WTC11 (cell line): ENCODE data around the gene ATG2B. TPM values are rescaled to one million over a fixed set of nuclear protein-coding genes. Genes with fewer than 3 reads are reported as not detected.

Experiments used
- ATAC-seq: fragments of 200-7000 bp; cut with Tn5 transposase; 2 replicates; pipeline ENCODE4 v1.10.0; 2021; ENCODE audit warnings: mild to moderate bottlenecking, moderate library complexity
- CTCF ChIA-PET: fragments of 300-600 bp; sonication (Branson Sonifier 250); formaldehyde crosslinking; loops from one replicate; lab custom pipeline; 2021; ENCODE audit warnings: antibody characterized with exemption; lab: Charles Lee
- POLR2A ChIA-PET: fragments of 350-600 bp; sonication (Branson Sonifier 250); formaldehyde crosslinking; loops from one replicate; lab custom pipeline; 2021; ENCODE audit warnings: antibody characterized with exemption; lab: Charles Lee
- DNase-seq: peaks from one replicate; pipeline ENCODE4 v3.0.0; 2021; ENCODE audit warnings: low spot score
- H3K27ac Mint-ChIP-seq: 2 replicates; pipeline ENCODE4 v1.8.0; 2021; ENCODE audit warnings: mixed read lengths
- H3K27me3 Mint-ChIP-seq: 2 replicates; pipeline ENCODE4 v1.8.0; 2021; ENCODE audit warnings: low read depth, mild to moderate bottlenecking, moderate library complexity, mixed read lengths
- H3K36me3 Mint-ChIP-seq: 2 replicates; pipeline ENCODE4 v1.8.0; 2021; ENCODE audit warnings: mixed read lengths
- H3K4me1 Mint-ChIP-seq: 2 replicates; pipeline ENCODE4 v1.8.0; 2022; ENCODE audit warnings: mixed read lengths
- H3K4me3 Mint-ChIP-seq: 2 replicates; pipeline ENCODE4 v1.8.0; 2021; ENCODE audit warnings: mild to moderate bottlenecking, moderate library complexity, mixed read lengths
- H3K9me3 Mint-ChIP-seq: 2 replicates; pipeline ENCODE4 v1.8.0; 2021; ENCODE audit warnings: mixed read lengths
- ETV6 ChIP-seq: sonication (generic); formaldehyde crosslinking; IDR thresholded peaks from 2 replicates; pipeline ENCODE4 v1.8.1; 2022; ENCODE audit warnings: mild to moderate bottlenecking, missing genetic modification reagents
- FOXP1 ChIP-seq: sonication (generic); formaldehyde crosslinking; IDR thresholded peaks from 2 replicates; pipeline ENCODE4 v1.8.0; 2022; ENCODE audit warnings: missing genetic modification reagents, mild to moderate bottlenecking, moderate library complexity, borderline replicate concordance
- JAZF1 ChIP-seq: fragments of 250-450 bp; sonication (Bioruptor Pico); IDR thresholded peaks from 2 replicates; pipeline ENCODE4 v1.9.0; 2021; ENCODE audit warnings: moderate library complexity, mild to moderate bottlenecking, inconsistent platforms
- KAT7 ChIP-seq: sonication (generic); formaldehyde crosslinking; IDR thresholded peaks from 2 replicates; pipeline ENCODE4 v1.8.1; 2023; ENCODE audit warnings: missing genetic modification reagents, mild to moderate bottlenecking, borderline replicate concordance
- NFE2L1 ChIP-seq: sonication (generic); formaldehyde crosslinking; IDR thresholded peaks from 2 replicates; pipeline ENCODE4 v1.8.1; 2023; ENCODE audit warnings: missing genetic modification reagents
- NR1H2 ChIP-seq: sonication (generic); formaldehyde crosslinking; IDR thresholded peaks from 2 replicates; pipeline ENCODE4 v1.9.0; 2021; ENCODE audit warnings: mild to moderate bottlenecking, moderate library complexity, missing genetic modification reagents
- NR2C2 ChIP-seq: sonication (generic); formaldehyde crosslinking; IDR thresholded peaks from 2 replicates; pipeline ENCODE4 v1.8.0; 2022; ENCODE audit warnings: mild to moderate bottlenecking, missing genetic modification reagents
- RELA ChIP-seq: sonication (generic); formaldehyde crosslinking; IDR thresholded peaks from 2 replicates; pipeline ENCODE4 v1.8.1; 2022; ENCODE audit warnings: missing genetic modification reagents, mild to moderate bottlenecking, borderline replicate concordance
- SMAD4 ChIP-seq: sonication (generic); formaldehyde crosslinking; IDR thresholded peaks from 2 replicates; pipeline ENCODE4 v1.8.0; 2022; ENCODE audit warnings: mild to moderate bottlenecking, missing genetic modification reagents
- ZNF138 ChIP-seq: sonication (generic); formaldehyde crosslinking; conservative IDR thresholded peaks from 2 replicates; pipeline ENCODE4 v1.8.1; 2022; ENCODE audit warnings: mild to moderate bottlenecking, moderate library complexity, missing genetic modification reagents
- ZNF219 ChIP-seq: sonication (generic); formaldehyde crosslinking; IDR thresholded peaks from 2 replicates; pipeline ENCODE4 v1.8.0; 2023; ENCODE audit warnings: missing genetic modification reagents, mild to moderate bottlenecking, borderline replicate concordance
- ZNF396 ChIP-seq: fragments of 250-450 bp; sonication (Bioruptor Pico); IDR thresholded peaks from 2 replicates; pipeline ENCODE4 v1.8.0; 2021; ENCODE audit warnings: mild to moderate bottlenecking, moderate library complexity, borderline replicate concordance
- total RNA-seq: library from RNA; stranded (reverse); gene quantifications from 3 replicates; pipeline ENCODE4 v1.2.3, GENCODE V29; 2021
- TF ChIP-seq, protein P1 (sequence below): fragments of 250-450 bp; sonication (Bioruptor Pico); IDR thresholded peaks from 2 replicates; pipeline ENCODE4 v1.9.0; 2021; ENCODE audit warnings: mild to moderate bottlenecking, borderline replicate concordance
- TF ChIP-seq, protein P2 (sequence below): fragments of 250-450 bp; sonication (Bioruptor Pico); IDR thresholded peaks from 2 replicates; pipeline ENCODE4 v2.1.2; 2022; ENCODE audit warnings: mild to moderate bottlenecking, moderate library complexity
- TF ChIP-seq, protein P3 (sequence below): sonication (generic); formaldehyde crosslinking; IDR thresholded peaks from 2 replicates; pipeline ENCODE4 v1.8.1; 2022; ENCODE audit warnings: mild to moderate bottlenecking, missing genetic modification reagents, moderate library complexity, borderline replicate concordance
- TF ChIP-seq, protein P4 (sequence below): sonication (generic); formaldehyde crosslinking; IDR thresholded peaks from 2 replicates; pipeline ENCODE4 v1.8.1; 2023; ENCODE audit warnings: mild to moderate bottlenecking, moderate library complexity, missing genetic modification reagents
- TF ChIP-seq, protein P5 (sequence below): fragments of 250-450 bp; sonication (Bioruptor Pico); IDR thresholded peaks from 2 replicates; pipeline ENCODE4 v1.9.0; 2021; ENCODE audit warnings: moderate library complexity, mild to moderate bottlenecking, inconsistent platforms, borderline replicate concordance

Gene ATG2B
- total RNA-seq, 1 experiment from 2014 or later = 10.3 TPM

DNA sequence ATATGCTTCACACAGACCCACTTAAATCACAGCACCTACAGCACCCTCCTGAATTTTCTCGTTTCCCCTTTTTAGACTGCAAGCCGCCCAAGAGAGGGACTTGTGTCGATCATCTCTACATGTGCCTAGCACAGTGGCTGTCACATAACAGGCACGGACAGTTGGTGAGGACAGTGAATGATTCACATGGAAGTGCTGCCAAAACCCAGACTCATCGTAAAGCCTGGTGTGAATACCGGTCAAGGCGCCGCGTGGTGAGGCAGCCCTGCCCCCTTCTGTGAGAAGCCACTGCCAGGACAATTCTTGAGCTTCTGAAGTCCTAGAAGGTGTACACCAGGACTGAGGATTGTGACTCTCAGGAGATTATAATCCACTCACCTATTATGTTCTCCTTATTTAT, 44.3 kb downstream of the ATG2B start (continued):
- TF ChIP-seq, protein P1, sequence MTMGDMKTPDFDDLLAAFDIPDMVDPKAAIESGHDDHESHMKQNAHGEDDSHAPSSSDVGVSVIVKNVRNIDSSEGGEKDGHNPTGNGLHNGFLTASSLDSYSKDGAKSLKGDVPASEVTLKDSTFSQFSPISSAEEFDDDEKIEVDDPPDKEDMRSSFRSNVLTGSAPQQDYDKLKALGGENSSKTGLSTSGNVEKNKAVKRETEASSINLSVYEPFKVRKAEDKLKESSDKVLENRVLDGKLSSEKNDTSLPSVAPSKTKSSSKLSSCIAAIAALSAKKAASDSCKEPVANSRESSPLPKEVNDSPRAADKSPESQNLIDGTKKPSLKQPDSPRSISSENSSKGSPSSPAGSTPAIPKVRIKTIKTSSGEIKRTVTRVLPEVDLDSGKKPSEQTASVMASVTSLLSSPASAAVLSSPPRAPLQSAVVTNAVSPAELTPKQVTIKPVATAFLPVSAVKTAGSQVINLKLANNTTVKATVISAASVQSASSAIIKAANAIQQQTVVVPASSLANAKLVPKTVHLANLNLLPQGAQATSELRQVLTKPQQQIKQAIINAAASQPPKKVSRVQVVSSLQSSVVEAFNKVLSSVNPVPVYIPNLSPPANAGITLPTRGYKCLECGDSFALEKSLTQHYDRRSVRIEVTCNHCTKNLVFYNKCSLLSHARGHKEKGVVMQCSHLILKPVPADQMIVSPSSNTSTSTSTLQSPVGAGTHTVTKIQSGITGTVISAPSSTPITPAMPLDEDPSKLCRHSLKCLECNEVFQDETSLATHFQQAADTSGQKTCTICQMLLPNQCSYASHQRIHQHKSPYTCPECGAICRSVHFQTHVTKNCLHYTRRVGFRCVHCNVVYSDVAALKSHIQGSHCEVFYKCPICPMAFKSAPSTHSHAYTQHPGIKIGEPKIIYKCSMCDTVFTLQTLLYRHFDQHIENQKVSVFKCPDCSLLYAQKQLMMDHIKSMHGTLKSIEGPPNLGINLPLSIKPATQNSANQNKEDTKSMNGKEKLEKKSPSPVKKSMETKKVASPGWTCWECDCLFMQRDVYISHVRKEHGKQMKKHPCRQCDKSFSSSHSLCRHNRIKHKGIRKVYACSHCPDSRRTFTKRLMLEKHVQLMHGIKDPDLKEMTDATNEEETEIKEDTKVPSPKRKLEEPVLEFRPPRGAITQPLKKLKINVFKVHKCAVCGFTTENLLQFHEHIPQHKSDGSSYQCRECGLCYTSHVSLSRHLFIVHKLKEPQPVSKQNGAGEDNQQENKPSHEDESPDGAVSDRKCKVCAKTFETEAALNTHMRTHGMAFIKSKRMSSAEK (CRISPR knock-in tag) = no peak
- TF ChIP-seq KAT7 (CRISPR knock-in tag) = no peak

DNA sequence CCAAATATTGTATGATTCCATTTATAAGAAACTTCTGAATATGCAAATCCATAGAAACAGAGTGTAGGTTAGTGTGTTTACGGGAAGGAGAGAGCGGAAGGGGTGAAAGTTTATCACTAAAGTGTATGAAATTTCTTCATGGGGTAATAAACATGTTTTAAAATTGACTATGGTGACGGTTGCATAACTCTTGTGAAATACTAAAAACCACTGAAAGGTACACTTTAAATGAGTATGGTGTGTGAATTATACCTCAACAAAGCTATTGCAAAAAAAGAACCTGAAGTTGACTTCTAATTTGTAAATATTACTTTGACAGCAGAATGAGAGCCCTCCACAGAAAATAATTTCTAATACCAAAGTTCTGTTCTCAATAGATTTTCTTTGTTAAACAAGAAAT, 47.1 kb downstream of the ATG2B start:
- no peak for DNase-seq
- Mint-ChIP-seq H3K27ac (no peak overlapping the region), H3K4me3 (no peak overlapping the region), H3K9me3 (no peaks in the 10 kb centered on the region), H3K36me3 (peaks cover 20% of the 10 kb centered on the region), H3K27me3 (no peaks in the 10 kb centered on the region), H3K4me1 (no peaks in the 10 kb centered on the region)
- POLR2A ChIA-PET = no interaction called here
- CTCF ChIA-PET = no interaction called here
- TF ChIP-seq, protein P2, sequence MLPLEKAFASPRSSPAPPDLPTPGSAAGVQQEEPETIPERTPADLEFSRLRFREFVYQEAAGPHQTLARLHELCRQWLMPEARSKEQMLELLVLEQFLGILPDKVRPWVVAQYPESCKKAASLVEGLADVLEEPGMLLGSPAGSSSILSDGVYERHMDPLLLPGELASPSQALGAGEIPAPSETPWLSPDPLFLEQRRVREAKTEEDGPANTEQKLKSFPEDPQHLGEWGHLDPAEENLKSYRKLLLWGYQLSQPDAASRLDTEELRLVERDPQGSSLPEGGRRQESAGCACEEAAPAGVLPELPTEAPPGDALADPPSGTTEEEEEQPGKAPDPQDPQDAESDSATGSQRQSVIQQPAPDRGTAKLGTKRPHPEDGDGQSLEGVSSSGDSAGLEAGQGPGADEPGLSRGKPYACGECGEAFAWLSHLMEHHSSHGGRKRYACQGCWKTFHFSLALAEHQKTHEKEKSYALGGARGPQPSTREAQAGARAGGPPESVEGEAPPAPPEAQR (CRISPR knock-in tag) = no peak
- TF ChIP-seq ZNF396 (CRISPR knock-in tag) (no peak), NR1H2 (CRISPR knock-in tag) (no peak), NFE2L1 (no peak), ZNF138 (CRISPR knock-in tag) (no peak), SMAD4 (CRISPR knock-in tag) (no peak), JAZF1 (CRISPR knock-in tag) (no peak), KAT7 (CRISPR knock-in tag) (no peak), RELA (CRISPR knock-in tag) (no peak), ZNF219 (CRISPR knock-in tag) (no peak), NR2C2 (CRISPR knock-in tag) (no peak), FOXP1 (CRISPR knock-in tag) (no peak), ETV6 (CRISPR knock-in tag) (no peak)
- TF ChIP-seq, protein P3, sequence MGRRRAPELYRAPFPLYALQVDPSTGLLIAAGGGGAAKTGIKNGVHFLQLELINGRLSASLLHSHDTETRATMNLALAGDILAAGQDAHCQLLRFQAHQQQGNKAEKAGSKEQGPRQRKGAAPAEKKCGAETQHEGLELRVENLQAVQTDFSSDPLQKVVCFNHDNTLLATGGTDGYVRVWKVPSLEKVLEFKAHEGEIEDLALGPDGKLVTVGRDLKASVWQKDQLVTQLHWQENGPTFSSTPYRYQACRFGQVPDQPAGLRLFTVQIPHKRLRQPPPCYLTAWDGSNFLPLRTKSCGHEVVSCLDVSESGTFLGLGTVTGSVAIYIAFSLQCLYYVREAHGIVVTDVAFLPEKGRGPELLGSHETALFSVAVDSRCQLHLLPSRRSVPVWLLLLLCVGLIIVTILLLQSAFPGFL = no peak
- TF ChIP-seq, protein P4, sequence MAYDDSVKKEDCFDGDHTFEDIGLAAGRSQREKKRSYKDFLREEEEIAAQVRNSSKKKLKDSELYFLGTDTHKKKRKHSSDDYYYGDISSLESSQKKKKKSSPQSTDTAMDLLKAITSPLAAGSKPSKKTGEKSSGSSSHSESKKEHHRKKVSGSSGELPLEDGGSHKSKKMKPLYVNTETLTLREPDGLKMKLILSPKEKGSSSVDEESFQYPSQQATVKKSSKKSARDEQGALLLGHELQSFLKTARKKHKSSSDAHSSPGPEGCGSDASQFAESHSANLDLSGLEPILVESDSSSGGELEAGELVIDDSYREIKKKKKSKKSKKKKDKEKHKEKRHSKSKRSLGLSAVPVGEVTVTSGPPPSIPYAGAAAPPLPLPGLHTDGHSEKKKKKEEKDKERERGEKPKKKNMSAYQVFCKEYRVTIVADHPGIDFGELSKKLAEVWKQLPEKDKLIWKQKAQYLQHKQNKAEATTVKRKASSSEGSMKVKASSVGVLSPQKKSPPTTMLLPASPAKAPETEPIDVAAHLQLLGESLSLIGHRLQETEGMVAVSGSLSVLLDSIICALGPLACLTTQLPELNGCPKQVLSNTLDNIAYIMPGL (CRISPR knock-in tag) = no peak
- TF ChIP-seq, protein P5, sequence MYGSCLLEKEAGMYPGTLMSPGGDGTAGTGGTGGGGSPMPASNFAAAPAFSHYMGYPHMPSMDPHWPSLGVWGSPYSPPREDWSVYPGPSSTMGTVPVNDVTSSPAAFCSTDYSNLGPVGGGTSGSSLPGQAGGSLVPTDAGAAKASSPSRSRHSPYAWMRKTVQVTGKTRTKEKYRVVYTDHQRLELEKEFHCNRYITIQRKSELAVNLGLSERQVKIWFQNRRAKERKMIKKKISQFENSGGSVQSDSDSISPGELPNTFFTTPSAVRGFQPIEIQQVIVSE (CRISPR knock-in tag) = no peak
- no peak for ATAC-seq
